Keratinocyte (primary cell): Measurements from ENCODE around the gene CPLANE2.

ENCODE experiments used
- CTCF ChIP-seq, 3 experiments: IDR thresholded peaks in 1 of 3; conservative IDR thresholded peaks in 1 of 3; optimal IDR thresholded peaks in 1 of 3; 2 replicates in 2 of 3; 3 replicates in 1 of 3; pipeline versions ENCODE3 to v1.5.1; 2011; ENCODE audit warnings: low read length in 3 of 3, mild to moderate bottlenecking in 3 of 3, moderate library complexity in 2 of 3, control low read depth in 1 of 3, inconsistent platforms in 1 of 3; ENCODE audit not compliant: insufficient read depth in 2 of 3; ENCODE audit errors: extremely low read depth in 1 of 3
- EZH2 ChIP-seq: IDR thresholded peaks from one replicate; pipeline ENCODE4 v1.6.1; 2012; ENCODE audit warnings: inconsistent platforms, mild to moderate bottlenecking, low read length, moderate library complexity

- TF ChIP-seq CTCF (optimal IDR thresholded peaks at IDR 0.05 in 1 of 3, IDR thresholded peaks at IDR 0.05 in 1 of 3, conservative IDR thresholded peaks at IDR 0.05 in 1 of 3; ENCODE audit: extremely low read depth in 1 of 3, insufficient read depth in 2 of 3, low read length in 3 of 3) (no peak), EZH2 (no peak)
Observed at GRCh38 chr1:16224472-16224871, 12.5 kb downstream of the CPLANE2 start.
